HG03342 (cell line): ENCODE data around the gene MYO18A.
"Not testable (repeated sequence)": the region's sequence is repeated elsewhere in the genome, so short reads cannot be mapped to it uniquely, and the experiment has no call there.

Experiments
- ATAC-seq: cut with Tn5 transposase; IDR thresholded peaks from one replicate; pipeline ENCODE4 v1.9.1; 2021; ENCODE audit warnings: mild to moderate bottlenecking, moderate library complexity; ENCODE audit not compliant: unreplicated experiment

Gene MYO18A

GRCh38 chr17:29148790-29149430 is 31.3 kb downstream of the MYO18A start:
- ATAC-seq = peak; percentile 73

DNA sequence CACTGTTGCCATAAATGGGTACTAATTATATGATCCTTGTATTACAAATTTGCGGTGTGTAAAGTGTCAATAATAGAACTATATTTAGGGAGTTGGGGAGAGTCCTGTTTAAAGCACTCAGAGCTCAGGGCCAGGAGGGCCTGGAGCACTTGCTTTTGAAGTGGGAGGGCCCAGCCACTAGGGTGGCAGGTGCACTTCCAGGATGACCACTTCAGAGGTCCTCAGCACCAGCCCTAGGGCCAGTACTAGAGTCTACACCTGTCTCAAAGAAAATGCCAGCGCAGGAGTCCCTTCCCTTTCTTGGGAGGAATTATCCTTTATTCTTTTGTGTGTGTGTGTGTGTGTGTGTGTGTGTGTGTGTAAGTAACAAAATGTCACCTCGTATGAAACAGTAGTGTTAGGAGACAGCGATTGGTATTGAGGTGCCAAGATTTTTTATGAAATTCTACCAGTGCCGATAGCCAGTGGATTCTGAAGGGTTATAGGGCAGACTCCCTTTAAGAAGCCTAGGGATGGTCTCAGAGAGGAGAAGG is 31.9 kb downstream of the MYO18A start:
- ATAC-seq = no peak

DNA sequence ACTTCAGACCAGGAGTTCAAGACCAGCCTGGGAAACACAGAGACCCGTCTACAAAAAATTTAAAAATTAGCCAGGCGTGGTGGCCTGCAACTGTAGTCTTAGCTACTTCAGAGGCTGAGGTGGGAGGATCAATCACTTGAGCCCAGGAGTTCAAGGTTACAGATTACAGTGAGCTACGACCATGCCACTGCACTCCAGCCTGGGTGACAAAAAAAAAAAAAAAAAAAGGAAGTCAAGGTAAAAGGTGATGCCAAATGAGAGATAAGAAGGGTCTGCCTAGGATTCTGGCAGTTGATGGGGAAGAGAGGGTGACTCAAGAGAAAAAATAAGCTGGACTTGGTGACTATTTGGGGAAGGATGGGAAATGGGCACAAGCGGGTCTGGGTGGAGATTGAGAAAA is 32.5 kb downstream of the MYO18A start:
- no peak for ATAC-seq

GRCh38 chr17:29147228-29147627 is 33.0 kb downstream of the MYO18A start:
- ATAC-seq = not testable (repeated sequence)

GRCh38 chr17:29146369-29146972 is 33.7 kb downstream of the MYO18A start:
- no peak for ATAC-seq

DNA sequence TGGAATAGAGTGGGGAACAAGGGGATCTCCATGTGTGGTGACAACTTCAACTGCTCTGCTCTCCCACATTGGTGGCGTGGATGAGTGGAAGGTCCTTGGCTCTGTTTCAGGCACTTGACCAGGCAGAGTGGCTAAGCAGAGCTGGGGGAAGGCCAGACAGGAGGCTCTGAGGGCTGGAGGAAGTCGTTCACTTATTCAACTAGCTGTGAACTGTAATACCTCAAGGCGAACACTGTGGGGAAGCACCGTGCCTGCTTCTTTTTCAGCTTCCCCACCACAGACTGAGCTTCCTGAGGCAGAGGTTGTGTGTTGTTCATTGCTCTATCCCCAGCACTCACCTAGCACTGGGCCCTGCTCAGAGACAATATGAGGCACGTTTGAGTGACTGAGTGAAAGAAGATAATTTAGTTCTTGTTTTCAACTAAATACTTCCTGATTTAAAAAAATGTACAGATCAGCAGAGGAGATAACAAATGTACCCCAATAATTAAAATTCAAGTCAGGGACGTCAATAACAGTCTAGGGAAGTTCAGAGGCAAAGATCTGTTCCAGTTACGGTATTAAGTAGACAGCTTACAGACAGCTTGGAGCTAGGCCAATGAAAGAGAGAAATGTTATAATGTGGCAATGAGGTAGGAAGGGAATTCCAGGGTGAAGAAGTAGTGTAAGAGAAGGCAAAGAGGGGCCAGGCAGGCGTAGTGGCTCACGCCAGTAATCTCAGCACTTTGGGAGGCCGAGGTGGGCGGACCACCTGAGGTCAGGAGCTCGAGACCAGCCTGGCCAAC is 34.7 kb downstream of the MYO18A start:
- peak; percentile 39 for ATAC-seq

GRCh38 chr17:29143894-29144293 is 36.3 kb downstream of the MYO18A start:
- ATAC-seq = no peak

DNA sequence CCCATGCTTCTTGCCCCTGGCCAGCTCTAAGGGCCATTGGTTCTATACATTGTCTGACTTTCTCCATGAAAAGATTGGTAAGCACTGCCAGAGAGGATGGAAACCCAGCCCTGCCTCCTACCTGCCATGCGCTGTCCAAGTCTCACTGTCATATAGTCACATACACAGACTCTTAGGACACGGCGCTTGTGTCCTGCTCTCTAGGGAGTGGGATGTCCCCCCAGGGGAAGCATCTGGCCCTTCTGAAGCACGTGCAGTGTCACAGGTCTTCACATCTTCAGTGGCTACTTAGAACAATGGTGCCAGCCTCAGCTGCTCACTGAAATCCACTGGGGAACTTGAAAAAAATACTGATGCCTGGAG is 38.7 kb downstream of the MYO18A start:
- no peak for ATAC-seq

DNA sequence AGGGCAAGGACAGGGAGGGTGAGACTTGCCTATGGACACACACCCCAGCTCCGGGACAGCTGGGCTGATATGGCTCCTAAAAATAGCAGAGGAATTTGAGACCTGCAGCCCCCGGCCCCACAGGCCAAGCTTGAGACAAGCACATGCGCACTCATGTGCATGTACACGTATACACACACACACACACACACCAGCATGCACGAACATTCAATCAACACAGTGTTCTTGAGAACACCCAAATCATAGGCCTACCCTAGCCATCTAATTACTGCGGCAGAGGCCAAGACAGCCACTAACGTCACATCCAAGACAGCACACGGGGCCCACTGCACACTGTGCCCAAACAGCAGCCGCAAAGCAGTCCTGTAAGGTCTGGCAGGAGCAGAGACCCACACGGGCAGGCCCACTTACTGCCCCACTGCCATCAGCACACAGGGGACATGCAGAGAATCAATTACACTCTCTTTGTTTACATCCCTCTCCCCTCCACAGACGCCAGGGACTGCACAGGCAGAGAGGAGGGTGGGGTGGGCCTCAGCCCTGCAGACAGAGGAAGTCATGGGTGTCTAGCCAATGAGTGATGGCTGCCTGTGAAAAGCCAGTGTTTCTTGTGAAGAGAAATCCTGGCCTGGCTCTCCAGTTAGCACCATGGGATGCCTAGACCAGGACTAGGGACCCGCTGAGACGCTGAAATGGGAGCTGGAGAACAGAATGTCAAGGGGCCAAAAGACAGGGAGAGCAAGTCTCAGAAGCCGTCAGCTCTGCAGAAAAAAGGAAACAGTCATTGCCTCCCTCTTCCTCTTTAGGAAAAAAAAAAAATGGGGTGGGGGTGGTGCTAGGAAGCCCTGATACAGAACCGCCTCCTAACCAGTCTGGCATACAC is 39.3 kb downstream of the MYO18A start:
- no peak for ATAC-seq

DNA sequence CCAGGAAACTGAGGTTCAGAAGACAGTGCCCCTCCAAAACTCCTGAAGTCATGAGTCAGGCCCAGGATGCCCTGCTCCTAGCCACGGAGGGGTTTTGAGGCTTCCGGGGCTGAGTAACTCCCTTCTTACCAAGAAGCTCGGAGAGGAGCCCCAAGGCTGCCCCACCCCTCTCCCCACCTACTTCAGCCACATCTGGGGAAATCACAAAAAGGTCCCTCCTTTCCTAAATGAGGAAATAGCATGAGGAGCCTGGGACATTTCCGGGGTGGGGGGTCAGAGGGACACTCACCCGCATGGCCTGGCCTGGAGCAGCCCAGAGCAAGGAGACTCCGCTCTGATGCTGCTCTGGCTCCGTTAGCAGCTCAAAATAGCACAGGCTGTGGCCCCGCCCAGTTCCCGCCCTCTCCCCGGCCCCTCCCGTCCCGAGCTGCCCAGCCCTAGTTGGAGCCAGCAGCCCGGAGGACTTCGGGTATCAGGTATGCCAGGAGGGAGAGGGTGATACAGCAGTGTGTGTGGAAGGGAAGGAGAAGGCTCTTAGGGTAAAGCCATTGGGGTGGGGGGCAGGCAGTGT is 40.1 kb downstream of the MYO18A start:
- no peak for ATAC-seq

- ATAC-seq = no peak
Measured at GRCh38 chr17:29138971-29139691, 41.1 kb downstream of the MYO18A start.

DNA sequence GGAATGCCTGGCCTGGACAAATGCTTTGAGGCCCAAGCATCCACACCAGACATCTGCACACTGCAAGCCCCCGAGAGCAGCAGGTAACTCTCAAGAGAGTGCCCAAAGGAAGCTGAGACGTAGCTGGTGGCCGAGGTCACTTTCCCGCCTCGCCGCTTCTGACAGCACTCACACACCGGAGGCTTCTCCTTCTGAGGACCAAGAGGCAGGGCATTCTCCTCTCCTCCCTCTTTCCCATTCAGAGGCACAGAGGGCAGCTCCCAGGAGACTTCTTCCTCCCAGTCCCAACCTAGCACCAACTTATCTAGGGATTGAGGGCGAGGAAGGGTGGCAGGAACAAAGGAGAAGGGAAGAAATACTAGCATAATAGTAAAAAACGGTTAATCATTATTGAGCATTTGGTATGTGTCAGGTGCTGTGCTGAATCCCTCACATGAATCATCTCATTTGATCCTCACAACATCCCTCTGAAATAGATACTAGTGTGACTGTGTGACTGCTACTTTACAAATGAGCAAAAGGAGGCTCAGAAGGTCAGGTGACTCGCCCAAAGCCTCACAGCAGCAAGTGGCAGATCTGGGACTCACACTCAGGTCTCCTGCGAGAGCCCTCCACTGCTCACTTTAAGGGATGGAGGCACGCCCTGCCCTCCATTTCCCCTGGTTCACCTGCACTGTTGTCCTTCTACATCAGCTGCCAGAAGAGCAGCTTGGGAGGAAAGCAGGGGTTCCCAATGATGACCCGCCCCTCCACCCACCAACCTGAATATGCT is 41.8 kb downstream of the MYO18A start:
- no peak for ATAC-seq

- ATAC-seq = no peak
Measured at GRCh38 chr17:29136998-29137730, 43.0 kb downstream of the MYO18A start.

DNA sequence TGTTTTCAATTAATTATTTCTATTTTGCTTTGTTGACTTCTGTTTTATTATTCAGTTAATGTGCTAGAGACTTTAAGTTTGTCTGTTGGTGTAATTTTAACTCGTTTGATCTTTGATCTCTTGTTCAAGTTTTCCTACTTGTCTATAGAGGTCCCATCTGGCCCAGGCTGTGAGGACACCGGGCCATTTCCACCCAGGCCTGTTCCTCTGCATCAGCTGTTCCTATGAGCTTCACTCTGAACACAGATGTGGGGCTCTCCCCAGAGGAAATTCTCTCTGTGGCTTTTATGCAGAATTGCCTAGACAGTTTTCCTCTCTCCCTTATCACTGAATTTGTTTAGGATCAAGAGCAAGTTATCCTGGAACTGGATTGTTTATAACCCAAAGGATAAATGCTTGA is 44.7 kb downstream of the MYO18A start:
- ATAC-seq = no peak

- ATAC-seq = no peak
Measured at GRCh38 chr17:29133121-29133713, 47.0 kb downstream of the MYO18A start.

DNA sequence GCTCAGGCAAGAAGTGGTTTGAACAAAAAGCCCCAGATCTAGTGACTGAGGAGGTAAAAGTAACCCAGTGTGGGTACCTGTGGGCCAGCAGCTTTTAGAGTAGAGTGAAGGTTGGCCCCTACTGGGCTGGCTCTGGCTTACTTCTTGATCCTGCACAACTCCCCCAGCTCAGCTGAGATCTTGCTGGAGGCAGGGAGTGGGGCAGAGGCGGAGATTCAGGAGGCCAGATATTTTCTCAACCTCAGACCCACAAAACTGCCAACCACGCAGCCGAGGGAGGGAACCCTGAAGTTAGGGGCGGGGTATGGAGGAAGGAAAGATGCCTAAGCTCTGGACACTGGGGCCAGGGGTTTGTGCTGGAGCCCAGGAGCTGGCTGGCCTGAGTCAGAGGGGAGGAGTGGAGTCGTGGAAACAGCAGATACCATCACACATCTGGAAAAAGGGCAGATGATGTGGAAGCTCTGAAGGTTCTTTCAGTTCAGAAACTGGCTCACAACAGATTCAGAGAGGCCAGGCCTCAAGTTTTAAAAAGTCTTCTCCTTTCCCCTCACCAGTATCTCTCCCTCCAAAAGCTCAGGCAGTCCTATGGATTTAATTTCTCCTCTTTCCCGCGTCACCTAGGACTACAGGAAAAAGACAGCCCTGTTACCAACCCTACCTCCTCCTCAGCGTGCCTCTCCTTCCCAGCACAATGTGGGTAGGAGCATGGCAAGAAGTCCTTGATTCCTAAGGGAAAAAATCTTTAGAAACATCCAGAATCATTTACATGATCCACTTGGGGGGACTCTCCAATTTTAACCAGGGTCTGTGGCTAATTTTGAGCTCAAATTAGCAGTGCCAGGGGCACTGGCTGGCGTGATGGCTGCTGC is 48.1 kb downstream of the MYO18A start:
- ATAC-seq = no peak

- no peak for ATAC-seq
Measured at GRCh38 chr17:29129731-29130130, 50.5 kb downstream of the MYO18A start.
